HEK293T (cell line): ENCODE results near the gene ZNHIT6.

ENCODE experiments used
- ARNT ChIP-seq: fragments of 450-650 bp; IDR thresholded peaks from 2 replicates; pipeline ENCODE4 v1.6.1; 2017; ENCODE audit warnings: mild to moderate bottlenecking
- BHLHE40 ChIP-seq: fragments of 450-650 bp; IDR thresholded peaks from 2 replicates; pipeline ENCODE4 v1.6.1; 2016; ENCODE audit warnings: mild to moderate bottlenecking, moderate library complexity, borderline replicate concordance
- ELF4 ChIP-seq: fragments of 450-650 bp; IDR thresholded peaks from 2 replicates; pipeline ENCODE4 v1.6.1; 2017; ENCODE audit warnings: antibody characterized with exemption
- FOXA1 ChIP-seq: fragments of 450-650 bp; IDR thresholded peaks from 2 replicates; pipeline ENCODE4 v1.6.1; 2016; ENCODE audit warnings: mild to moderate bottlenecking
- FOXK2 ChIP-seq: fragments of 450-650 bp; IDR thresholded peaks from 2 replicates; pipeline ENCODE4 v1.6.1; 2016; ENCODE audit warnings: mild to moderate bottlenecking
- FOXM1 ChIP-seq: fragments of 450-650 bp; IDR thresholded peaks from 2 replicates; pipeline ENCODE4 v1.6.1; 2017; ENCODE audit warnings: mild to moderate bottlenecking, borderline replicate concordance
- HDGF ChIP-seq: fragments of 450-650 bp; IDR thresholded peaks from 2 replicates; pipeline ENCODE4 v1.6.1; 2017; ENCODE audit warnings: antibody characterized with exemption, borderline replicate concordance
- L3MBTL2 ChIP-seq: fragments of 450-650 bp; conservative IDR thresholded peaks from 2 replicates; pipeline ENCODE4 v1.6.1; 2016; ENCODE audit warnings: mild to moderate bottlenecking
- LEF1 ChIP-seq: fragments of 450-650 bp; IDR thresholded peaks from 2 replicates; pipeline ENCODE4 v1.6.1; 2017; ENCODE audit warnings: mild to moderate bottlenecking, borderline replicate concordance
- NFRKB ChIP-seq: fragments of 450-650 bp; IDR thresholded peaks from 2 replicates; pipeline ENCODE4 v1.6.1; 2016; ENCODE audit warnings: mild to moderate bottlenecking, moderate library complexity
- SP1 ChIP-seq: fragments of 450-650 bp; IDR thresholded peaks from 2 replicates; pipeline ENCODE4 v1.6.1; 2017
- SUZ12 ChIP-seq: fragments of 450-650 bp; IDR thresholded peaks from 2 replicates; pipeline ENCODE4 v1.6.1; 2016; ENCODE audit warnings: mild to moderate bottlenecking
- TARDBP ChIP-seq: fragments of 450-650 bp; IDR thresholded peaks from 2 replicates; pipeline ENCODE4 v1.6.1; 2016
- ZNF384 ChIP-seq: fragments of 450-650 bp; IDR thresholded peaks from 2 replicates; pipeline ENCODE4 v1.6.1; 2016

- TF ChIP-seq SP1, result no peak
- no peak for TF ChIP-seq HDGF
- no peak for TF ChIP-seq SUZ12
- TF ChIP-seq FOXM1, result no peak
- no peak for TF ChIP-seq TARDBP
- no peak for TF ChIP-seq BHLHE40
- no peak for TF ChIP-seq FOXK2
- TF ChIP-seq ELF4, result no peak
- no peak for TF ChIP-seq LEF1
- no peak for TF ChIP-seq NFRKB
- TF ChIP-seq ARNT, result no peak
- TF ChIP-seq L3MBTL2, result no peak
- no peak for TF ChIP-seq FOXA1
- no peak for TF ChIP-seq ZNF384
Observed at GRCh38 chr1:85656948-85657347, 51.3 kb downstream of the ZNHIT6 start.
